Measurements from ENCODE around the gene ATF6.

ATF6 gene

GRCh38 chr1:161962091-161962887 is 196.2 kb downstream of the ATF6 start:
- no peak for TF ChIP-seq CTCF (IDR thresholded peaks at IDR 0.05; ENCODE audit: insufficient read depth, low read depth, low read length, missing control alignments)
- DNase-seq (ENCODE audit: low read depth) = peak; percentile 71
- peak overlapping the region; percentile 52 for H3K4me3 ChIP-seq (ENCODE audit: low read depth, low read length)

GRCh38 chr1:161966067-161966466 is 199.9 kb downstream of the ATF6 start:
- DNase-seq (ENCODE audit: low read depth) = no peak
- no peak for TF ChIP-seq CTCF (IDR thresholded peaks at IDR 0.05; ENCODE audit: insufficient read depth, low read depth, low read length, missing control alignments)
- H3K4me3 ChIP-seq (ENCODE audit: low read depth, low read length) = no peak overlapping the region

- no peak for DNase-seq (ENCODE audit: low read depth)
- H3K4me3 ChIP-seq (ENCODE audit: low read depth, low read length) = no peak overlapping the region
- no peak for TF ChIP-seq CTCF (IDR thresholded peaks at IDR 0.05; ENCODE audit: insufficient read depth, low read depth, low read length, missing control alignments)
These were observed 203.9 kb downstream of the ATF6 start for GRCh38 chr1:161970036-161970435.

DNA sequence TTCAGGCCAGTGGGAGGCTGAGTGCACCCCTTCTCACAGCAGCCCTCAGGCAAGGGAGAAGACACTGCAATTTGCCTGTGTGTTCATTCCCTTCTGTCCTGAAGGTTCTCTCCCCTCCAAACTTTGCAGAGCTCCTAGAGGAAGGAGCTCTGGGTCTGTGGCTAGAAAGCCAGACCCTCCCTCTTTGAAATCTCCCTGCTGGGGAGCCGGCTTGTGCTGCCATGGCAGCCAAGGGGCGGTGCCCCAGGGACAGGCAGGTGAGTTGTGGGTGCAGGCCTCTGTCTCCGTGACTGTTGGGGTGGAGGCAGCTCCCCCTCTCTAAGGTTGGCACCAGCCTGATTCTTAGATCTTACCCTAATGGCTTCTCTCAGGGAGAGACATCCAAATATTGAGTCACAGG is 204.5 kb downstream of the ATF6 start:
- no peak for TF ChIP-seq CTCF (IDR thresholded peaks at IDR 0.05; ENCODE audit: insufficient read depth, low read depth, low read length, missing control alignments)
- H3K4me3 ChIP-seq (ENCODE audit: low read depth, low read length) = no peak overlapping the region
- DNase-seq (ENCODE audit: low read depth) = no peak

GRCh38 chr1:161972828-161973227 is 206.7 kb downstream of the ATF6 start:
- DNase-seq (ENCODE audit: low read depth) = no peak
- no peak for TF ChIP-seq CTCF (IDR thresholded peaks at IDR 0.05; ENCODE audit: insufficient read depth, low read depth, low read length, missing control alignments)
- H3K4me3 ChIP-seq (ENCODE audit: low read depth, low read length) = no peak overlapping the region

DNA sequence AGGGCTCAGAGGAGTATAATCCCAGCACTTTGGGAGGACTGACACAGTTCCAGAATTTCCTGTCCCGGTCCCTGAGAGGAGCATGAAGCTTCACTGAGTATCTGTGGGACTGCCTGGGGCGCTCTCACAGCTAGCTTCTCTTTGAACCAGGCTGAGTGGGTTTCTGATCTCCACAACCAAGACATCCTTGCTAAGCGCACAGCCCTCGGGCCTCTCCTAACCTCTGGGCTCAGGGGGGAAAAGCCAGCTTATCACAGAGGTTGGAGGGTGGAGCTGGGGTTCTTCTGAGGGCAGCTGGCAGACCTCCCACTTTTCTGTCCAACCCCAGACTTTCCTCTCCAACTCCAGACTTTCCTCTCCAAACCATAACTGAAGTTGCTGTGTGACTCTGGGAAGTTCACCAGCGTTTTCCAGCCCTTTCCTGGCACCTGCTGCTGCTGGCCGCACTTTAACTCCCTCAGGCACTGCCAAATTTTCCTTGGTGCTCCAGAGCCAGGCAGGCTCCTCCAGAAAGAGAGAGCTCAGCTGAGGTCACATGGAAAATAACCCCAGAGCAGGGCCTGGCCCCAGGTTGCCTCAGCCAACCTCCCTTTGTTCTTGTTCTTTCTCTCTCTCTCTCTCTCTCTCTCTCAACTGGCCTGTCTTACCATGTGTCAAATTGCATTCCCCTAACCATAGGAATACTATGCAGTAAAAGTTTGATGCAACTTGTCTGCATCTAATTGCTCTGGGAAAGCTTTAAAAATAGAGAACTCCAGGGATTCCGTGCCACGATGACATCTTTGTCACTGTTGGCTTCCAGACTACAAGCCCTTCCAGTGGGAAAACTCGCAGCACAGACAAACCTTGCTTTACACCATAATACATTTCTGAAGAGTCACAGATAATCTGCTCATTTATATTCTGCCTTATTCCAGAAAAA is 208.1 kb downstream of the ATF6 start:
- no peak overlapping the region for H3K4me3 ChIP-seq (ENCODE audit: low read depth, low read length)
- no peak for DNase-seq (ENCODE audit: low read depth)
- no peak for TF ChIP-seq CTCF (IDR thresholded peaks at IDR 0.05; ENCODE audit: insufficient read depth, low read depth, low read length, missing control alignments)
